SK-N-SH treated with all-trans-retinoic acid at 6 μM for 48 hours (cell line): ENCODE data around the gene RIPK4.

Experiments
- CREB5 ChIP-seq: fragments of 250-450 bp; sonication (Bioruptor Pico); IDR thresholded peaks from 2 replicates; pipeline ENCODE4 v1.5.1; 2020; ENCODE audit warnings: low read depth, mild to moderate bottlenecking, moderate library complexity
- ESRRG ChIP-seq: fragments of 250-450 bp; sonication (Bioruptor Pico); IDR thresholded peaks from 2 replicates; pipeline ENCODE4 v1.6.1; 2021; ENCODE audit warnings: mild to moderate bottlenecking

GRCh38 chr21:41746744-41747006 lies 20.2 kb downstream of the RIPK4 start:
- TF ChIP-seq CREB5 (CRISPR knock-in tag) = no peak
- no peak for TF ChIP-seq ESRRG (CRISPR knock-in tag)
